HL-60/S4 treated with phorbol 12-myristate 13-acetate at 8.2 ng/mL for 4 days and 3 days (cell line): Measurements from ENCODE around the gene TUBGCP3.
"Not testable (repeated sequence)": the region's sequence is repeated elsewhere in the genome, so short reads cannot be mapped to it uniquely, and the experiment has no call there.

Experiments
- in situ Hi-C: fragments of 300-500 bp; cut with MboI; formaldehyde crosslinking; loops from 2 replicates; pipeline ENCODE4 v1.15.0; 2022; ENCODE audit warnings: low sequenced_read_pairs

TUBGCP3 gene

GRCh38 chr13:112587764-112588489, at the start of gene TUBGCP3:
Gene TUBGCP3, minus strand, starts transcription at chr13:112588153. Its CDS starts 173 bp downstream, at chr13:112587980.
- in situ Hi-C loops: no loop called here

DNA sequence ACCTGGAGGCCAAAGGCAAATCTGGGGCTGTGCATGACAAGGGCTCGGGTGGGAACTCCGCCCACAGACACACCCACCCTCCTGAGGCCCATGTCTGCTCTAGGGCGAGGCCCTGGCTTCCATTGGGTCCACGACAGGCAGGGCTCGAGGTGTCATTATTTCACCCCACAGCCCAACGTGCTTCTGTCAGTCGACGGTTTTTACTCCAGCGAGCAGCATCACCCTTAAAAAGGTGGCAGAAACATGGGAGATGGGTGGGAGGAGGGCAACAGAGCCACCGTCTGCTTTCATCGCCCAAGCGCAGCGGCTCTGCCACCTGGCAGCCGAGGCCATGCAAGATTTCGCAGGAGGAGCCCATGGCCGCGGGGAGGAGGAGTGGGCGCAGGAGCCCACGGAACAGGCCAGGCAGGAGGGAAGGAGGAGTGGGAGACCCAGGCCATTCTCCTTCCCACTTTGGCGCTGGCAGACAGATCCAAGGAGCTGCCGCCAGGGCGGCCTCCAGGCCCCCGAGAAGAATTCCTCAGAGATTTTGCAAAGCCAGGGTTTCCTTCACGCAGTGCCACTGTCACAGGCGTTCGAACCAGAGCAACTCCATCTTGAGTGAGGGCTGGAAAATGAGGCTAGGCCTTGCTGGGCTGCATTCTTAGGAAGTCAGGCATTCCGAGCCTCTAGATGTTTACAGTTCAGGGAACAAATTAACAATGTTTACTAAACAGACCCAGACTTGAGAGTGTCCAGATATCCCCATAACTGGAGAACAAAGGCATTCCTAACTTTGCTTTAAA, 49.3 kb upstream of the TUBGCP3 start:
- in situ Hi-C loops: no loop called here

- in situ Hi-C loops: no loop called here
Observed at GRCh38 chr13:112636401-112636975, 48.5 kb upstream of the TUBGCP3 start.

DNA sequence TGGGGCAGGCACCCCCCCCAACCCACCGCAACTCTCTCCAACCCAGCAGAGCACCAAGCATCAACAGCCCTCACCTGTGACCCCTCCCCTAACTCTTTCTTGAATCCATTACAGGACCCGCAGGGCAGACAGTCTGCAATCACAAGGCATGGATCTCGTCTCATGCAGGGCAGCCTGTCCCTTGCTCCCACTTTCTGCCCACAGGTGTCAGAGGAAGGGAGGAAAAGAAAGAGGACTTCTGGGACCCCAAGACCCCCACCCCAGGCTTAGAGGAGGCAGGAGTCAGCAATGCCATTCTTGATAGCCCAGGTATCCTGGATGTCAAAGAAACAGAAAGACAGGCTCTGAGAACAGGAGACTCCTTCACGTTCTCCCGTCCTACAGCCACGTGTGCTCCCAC, 47.4 kb upstream of the TUBGCP3 start:
- in situ Hi-C loops: no loop called here

- in situ Hi-C loops: no loop called here
Observed at GRCh38 chr13:112634102-112634501, 46.1 kb upstream of the TUBGCP3 start.

GRCh38 chr13:112630226-112630625, 42.3 kb upstream of the TUBGCP3 start:
- in situ Hi-C loops: not testable (repeated sequence)

GRCh38 chr13:112629161-112629560, 41.2 kb upstream of the TUBGCP3 start:
- in situ Hi-C loops: no loop called here

GRCh38 chr13:112627613-112628012, 39.7 kb upstream of the TUBGCP3 start:
- in situ Hi-C loops: not testable (repeated sequence)

DNA sequence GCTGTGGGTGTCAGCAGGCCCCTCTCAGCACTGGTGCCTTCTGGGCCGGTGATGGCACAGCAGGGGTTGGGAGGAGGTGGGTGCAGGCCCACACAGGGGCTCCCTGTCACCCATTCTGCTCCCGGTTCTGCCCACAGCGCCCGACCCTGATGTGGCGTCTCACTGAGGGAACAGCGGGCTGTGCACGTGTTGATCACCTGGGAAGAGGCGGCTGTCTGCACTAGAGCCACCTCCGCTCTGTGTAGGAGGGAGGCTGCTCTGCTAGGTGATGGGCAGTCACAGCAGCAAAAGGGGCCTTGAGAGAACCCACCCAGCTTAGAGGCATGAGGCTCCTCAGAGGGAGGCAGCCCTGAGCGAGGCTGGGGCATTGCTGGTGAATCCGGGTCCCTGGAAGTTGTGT, 39.2 kb upstream of the TUBGCP3 start:
- in situ Hi-C loops: no loop called here

DNA sequence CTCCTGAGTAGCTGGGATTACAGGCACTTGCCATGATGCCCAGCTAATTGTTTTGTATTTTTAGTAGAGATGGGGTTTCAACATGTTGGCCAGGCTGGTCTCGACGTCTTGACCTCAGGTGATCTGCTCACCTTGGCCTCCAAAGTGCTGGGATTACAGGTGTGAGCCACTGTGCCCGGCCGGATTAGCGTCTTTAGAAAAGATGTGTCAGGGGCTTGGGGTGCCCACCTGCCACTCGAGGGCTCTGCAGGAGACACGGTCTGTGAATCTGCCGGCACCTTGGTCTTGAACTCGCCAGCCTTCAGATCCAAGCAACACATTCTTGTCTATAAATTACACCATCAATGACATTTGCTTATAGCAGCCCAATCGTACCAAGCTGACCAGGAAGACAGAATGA, 38.8 kb upstream of the TUBGCP3 start:
- in situ Hi-C loops: no loop called here

- in situ Hi-C loops: no loop called here
Observed at GRCh38 chr13:112626124-112626523, 38.2 kb upstream of the TUBGCP3 start.

- in situ Hi-C loops: no loop called here
Observed at GRCh38 chr13:112625698-112626097, 37.7 kb upstream of the TUBGCP3 start.

DNA sequence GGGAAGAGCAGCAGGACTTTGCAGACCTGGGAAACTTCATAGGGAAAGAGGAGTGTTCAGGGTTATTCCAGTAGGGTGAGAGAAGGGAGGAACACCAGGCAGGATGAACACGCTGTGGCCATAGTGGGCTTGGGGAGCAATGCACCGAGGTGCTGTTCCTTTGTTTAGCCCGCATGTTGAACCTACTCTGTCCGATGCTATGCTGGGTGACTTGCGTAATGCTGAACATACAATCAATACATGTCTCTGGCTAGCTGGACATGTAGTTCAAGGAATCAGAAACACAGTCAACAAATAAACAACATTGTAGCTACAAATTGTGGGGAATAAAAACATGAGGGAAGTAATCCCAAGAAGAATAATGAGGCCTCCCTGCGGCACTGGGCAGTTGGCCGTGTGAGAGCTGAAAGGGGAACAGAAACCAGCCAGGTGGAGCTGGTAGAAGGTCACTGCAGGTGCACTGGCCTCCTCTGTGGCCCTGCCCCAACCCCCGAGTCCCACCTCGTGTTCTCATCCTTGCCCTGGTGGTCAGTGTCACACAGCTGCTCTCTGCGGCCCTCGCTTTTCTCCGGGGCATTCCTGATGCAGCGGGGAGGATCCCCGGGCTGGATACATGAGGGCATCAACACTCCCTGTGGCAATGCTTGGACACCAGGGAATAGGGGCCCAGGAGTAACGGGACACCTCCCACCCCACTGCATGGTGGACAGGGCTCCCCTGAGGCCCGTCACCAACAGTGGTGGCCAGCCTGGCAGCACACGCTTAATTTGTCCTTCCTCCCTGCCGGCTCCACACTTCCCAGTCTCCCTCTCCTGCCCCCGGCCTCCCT, 36.9 kb upstream of the TUBGCP3 start:
- in situ Hi-C loops: no loop called here

- in situ Hi-C loops: no loop called here
Observed at GRCh38 chr13:112624040-112624439, 36.1 kb upstream of the TUBGCP3 start.

DNA sequence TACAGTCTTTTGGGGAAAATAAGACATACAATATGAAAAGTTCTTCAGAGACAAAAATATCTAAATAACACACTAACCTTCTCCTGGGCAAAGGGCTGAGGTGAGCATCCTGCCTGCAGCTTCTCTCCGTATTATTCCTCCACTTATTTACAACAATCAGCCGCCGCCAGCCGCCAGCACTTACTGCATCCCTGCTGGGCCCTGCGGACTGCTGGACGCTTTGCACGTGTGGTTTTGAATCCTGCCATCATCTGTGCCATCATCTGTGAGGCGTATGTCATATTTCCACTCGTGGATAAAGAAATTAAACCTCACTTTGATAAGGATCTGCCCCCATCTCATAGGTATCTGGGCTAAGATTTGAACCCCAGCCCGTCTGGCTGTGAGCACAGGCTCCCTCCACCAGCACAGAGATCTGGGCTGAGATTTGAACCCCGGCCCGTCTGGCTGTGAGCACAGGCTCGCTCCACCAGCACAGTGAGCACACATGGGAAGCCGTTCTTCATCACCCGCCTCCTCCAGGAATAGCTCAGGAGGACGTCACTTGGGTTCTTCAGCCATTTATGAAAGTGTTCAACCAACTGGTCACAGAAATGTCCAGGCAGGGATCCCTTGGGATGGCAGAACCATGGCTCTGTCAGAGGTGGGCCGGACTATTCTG, 35.2 kb upstream of the TUBGCP3 start:
- in situ Hi-C loops: no loop called here

DNA sequence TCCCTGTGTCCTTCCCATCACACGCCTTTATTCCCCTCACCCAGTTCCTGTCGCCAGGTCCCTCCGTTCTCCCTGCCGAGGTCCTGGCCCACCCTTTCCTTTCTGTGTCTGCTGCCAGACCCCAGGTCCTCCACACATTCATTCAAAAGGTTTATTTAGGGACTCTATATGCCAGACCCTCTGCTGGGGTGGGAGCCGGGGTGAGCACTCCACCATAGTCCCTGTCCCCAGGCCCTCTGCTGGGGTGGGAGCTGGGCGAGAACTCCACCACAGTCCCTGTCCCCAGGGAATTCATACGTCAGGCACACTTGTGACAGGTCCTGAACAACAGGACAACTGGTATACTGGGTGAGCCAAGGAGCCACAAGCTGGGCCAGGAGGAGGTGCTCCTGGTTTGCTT, 34.4 kb upstream of the TUBGCP3 start:
- in situ Hi-C loops: no loop called here

GRCh38 chr13:112619730-112620631, 32.0 kb upstream of the TUBGCP3 start:
- in situ Hi-C loops: no loop called here

GRCh38 chr13:112618501-112618900, 30.5 kb upstream of the TUBGCP3 start:
- in situ Hi-C loops: no loop called here

DNA sequence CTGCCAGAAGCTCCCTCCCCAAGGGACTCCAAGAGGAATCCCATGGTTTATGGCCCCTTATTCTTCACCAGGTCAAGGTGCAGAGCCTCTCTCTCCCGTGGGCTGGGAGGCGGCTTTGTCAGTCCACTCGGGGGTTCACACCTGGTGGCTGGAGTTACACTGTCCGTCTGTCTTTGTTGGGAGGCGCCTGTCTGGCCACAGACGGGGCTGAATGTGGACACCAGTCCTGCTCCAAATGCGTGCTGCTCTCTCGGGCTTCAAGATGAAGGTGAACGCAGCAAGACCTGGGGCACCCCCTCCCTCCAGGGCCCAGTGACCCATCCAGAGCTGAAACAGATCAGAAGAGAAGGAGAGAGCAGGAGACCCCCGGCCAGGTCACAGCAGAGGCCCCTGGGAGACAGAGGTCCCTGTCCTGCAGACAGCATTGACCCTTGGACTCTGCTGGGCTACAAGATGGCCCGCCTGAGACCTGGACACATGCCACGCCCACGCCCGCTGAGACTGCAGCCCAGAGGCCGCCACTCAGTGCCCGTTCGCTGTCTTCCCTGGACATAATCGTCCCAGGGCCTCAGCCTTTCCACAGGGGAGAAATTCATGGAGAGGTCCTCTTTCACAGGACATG, 29.9 kb upstream of the TUBGCP3 start:
- in situ Hi-C loops: no loop called here
